H1 (cell line): ENCODE results near the gene ASB8. TPM values are rescaled to one million over a fixed set of nuclear protein-coding genes. Genes with fewer than 3 reads are reported as not detected.

ENCODE experiments used
- KDM5A ChIP-seq: fragments of 200-600 bp; IDR thresholded peaks from 2 replicates; pipeline ENCODE4 v1.7.1; 2012; ENCODE audit warnings: mild to moderate bottlenecking, low read length, inconsistent platforms, mixed read lengths
- NANOG ChIP-seq: IDR thresholded peaks from 2 replicates; pipeline ENCODE4 v1.6.1; 2011; ENCODE audit warnings: low read length, low read depth, mild to moderate bottlenecking, inconsistent platforms; ENCODE audit not compliant: insufficient read depth, poor library complexity, severe bottlenecking
- NRF1 ChIP-seq: IDR thresholded peaks from 2 replicates; pipeline ENCODE4 v1.6.1; 2011; ENCODE audit warnings: mild to moderate bottlenecking, low read depth, low read length, improper control_type of control experiment
- PHF8 ChIP-seq: fragments of 200-600 bp; sonication (generic); conservative IDR thresholded peaks from 2 replicates; pipeline ENCODE4 v1.7.1; 2012; ENCODE audit warnings: low read depth, mild to moderate bottlenecking, inconsistent platforms, low read length, moderate library complexity
- POU5F1 ChIP-seq: IDR thresholded peaks from 2 replicates; pipeline ENCODE4 v1.6.1; 2011; ENCODE audit warnings: low read depth, mild to moderate bottlenecking, low read length, moderate library complexity
- RAD21 ChIP-seq, 2 experiments: IDR thresholded peaks in 1 of 2; conservative IDR thresholded peaks in 1 of 2; 2 replicates each; pipeline ENCODE4 v1.6.1; 2011; ENCODE audit warnings: low read depth in 2 of 2, low read length in 2 of 2, improper control_type of control experiment in 1 of 2, inconsistent platforms in 1 of 2, mild to moderate bottlenecking in 1 of 2, moderate library complexity in 1 of 2
- RXRA ChIP-seq: IDR thresholded peaks from 2 replicates; pipeline ENCODE4 v1.6.1; 2011; ENCODE audit warnings: low read depth, mild to moderate bottlenecking, low read length, moderate library complexity; ENCODE audit not compliant: insufficient read depth
- SRF ChIP-seq: IDR thresholded peaks from 2 replicates; pipeline ENCODE4 v1.6.1; 2011; ENCODE audit warnings: mild to moderate bottlenecking, low read depth, low read length, moderate library complexity
- TAF7 ChIP-seq: optimal IDR thresholded peaks from 2 replicates; pipeline ENCODE3; 2011; ENCODE audit warnings: low read depth, mild to moderate bottlenecking, inconsistent platforms, low read length, moderate library complexity, borderline replicate concordance
- TCF12 ChIP-seq: IDR thresholded peaks from 2 replicates; pipeline ENCODE4 v1.6.1; 2011; ENCODE audit warnings: low read depth, mild to moderate bottlenecking, low read length
- polyA plus RNA-seq, 7 experiments: library from polyadenylated mRNA; depleted of rRNA in 3 of 7; stranded (reverse) in 5 of 7; unstranded in 2 of 7; fragments of >200 nt in 5 of 7; fragments of 200-250 nt in 2 of 7; gene quantifications; 1 replicate in 5 of 7; 2 replicates in 1 of 7; 4 replicates in 1 of 7; pipeline versions ENCODE4 v1.2.1 to v1.2.3, GENCODE V29; 2011 to 2013; ENCODE audit warnings: missing spikeins in 2 of 7, mixed read lengths in 2 of 7
- total RNA-seq: library from RNA; stranded (reverse); fragmentation: NEBNext Ultra II Directional; extraction: Animal tissue kit (Norgen Biotek cat#: 25700); gene quantifications from 2 replicates; pipeline ENCODE4 v1.2.1, GENCODE V29; 2021
- TF ChIP-seq, protein P1 (sequence below): IDR thresholded peaks from 2 replicates; pipeline ENCODE4 v1.6.1; 2012; ENCODE audit warnings: low read length, inconsistent platforms
- TF ChIP-seq, protein P2 (sequence below): IDR thresholded peaks from 2 replicates; pipeline ENCODE4 v1.6.1; 2011; ENCODE audit warnings: low read length, improper control_type of control experiment
- TF ChIP-seq, protein P3 (sequence below): IDR thresholded peaks from 2 replicates; pipeline ENCODE4 v1.6.1; 2012; ENCODE audit warnings: inconsistent platforms

The ASB8 gene
- total and polyA plus RNA-seq, 2 of the 8 experiments (the other 6 are each of a cell fraction or from before 2014, with no cell fraction given), result 3.8 to 8.3 TPM

DNA sequence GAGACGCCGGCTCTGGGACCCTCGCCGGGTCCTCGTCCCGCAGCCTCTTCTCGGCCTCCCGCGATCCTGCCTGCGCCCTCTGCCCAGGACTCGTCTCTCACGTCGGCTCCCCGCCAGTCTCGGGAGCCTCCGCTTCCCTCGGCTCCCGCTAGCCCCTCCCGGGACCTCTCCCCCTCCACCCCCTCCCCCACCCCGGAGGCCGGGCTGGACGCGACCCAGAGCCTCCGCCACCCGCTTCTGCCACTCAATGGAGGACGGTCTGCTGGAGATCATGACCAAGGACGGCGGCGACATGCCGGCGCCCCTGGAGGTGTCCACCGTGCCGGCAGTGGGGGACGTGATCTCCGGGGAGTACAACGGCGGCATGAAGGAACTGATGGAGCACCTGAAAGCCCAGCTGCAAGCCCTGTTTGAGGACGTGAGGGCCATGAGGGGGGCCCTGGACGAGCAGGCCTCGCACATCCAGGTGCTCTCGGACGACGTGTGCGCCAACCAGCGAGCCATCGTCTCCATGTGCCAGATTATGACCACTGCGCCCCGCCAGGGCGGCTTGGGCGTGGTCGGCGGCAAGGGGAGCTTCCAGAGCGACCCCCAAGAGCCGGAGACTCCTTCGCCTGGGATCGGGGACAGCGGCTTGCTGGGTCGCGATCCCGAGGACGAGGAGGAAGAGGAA is 26.7 kb upstream of the ASB8 start (continued):
- TF ChIP-seq KDM5A (no peak), PHF8 (no peak), RXRA (no peak), NRF1 (no peak), SRF (no peak), TAF7 (no peak), RAD21 (IDR thresholded peaks at IDR 0.05 in 1 of 2, conservative IDR thresholded peaks at IDR 0.05 in 1 of 2; ENCODE audit: low read depth in 2 of 2, low read length in 2 of 2) (no peak), NANOG (no peak), POU5F1 (no peak), TCF12 (no peak)
- TF ChIP-seq, protein P1, sequence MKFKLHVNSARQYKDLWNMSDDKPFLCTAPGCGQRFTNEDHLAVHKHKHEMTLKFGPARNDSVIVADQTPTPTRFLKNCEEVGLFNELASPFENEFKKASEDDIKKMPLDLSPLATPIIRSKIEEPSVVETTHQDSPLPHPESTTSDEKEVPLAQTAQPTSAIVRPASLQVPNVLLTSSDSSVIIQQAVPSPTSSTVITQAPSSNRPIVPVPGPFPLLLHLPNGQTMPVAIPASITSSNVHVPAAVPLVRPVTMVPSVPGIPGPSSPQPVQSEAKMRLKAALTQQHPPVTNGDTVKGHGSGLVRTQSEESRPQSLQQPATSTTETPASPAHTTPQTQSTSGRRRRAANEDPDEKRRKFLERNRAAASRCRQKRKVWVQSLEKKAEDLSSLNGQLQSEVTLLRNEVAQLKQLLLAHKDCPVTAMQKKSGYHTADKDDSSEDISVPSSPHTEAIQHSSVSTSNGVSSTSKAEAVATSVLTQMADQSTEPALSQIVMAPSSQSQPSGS, result no peak
- TF ChIP-seq, protein P2, sequence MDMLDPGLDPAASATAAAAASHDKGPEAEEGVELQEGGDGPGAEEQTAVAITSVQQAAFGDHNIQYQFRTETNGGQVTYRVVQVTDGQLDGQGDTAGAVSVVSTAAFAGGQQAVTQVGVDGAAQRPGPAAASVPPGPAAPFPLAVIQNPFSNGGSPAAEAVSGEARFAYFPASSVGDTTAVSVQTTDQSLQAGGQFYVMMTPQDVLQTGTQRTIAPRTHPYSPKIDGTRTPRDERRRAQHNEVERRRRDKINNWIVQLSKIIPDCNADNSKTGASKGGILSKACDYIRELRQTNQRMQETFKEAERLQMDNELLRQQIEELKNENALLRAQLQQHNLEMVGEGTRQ, result no peak
- TF ChIP-seq, protein P3, sequence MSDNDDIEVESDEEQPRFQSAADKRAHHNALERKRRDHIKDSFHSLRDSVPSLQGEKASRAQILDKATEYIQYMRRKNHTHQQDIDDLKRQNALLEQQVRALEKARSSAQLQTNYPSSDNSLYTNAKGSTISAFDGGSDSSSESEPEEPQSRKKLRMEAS, result peak; percentile 75; the same call in 1 of the 2 replicates
- TF ChIP-seq, all 59 proteins: peak for 5
